NCI-H2196 (cell line): ENCODE results near the gene TMEM119.

Source experiments
- DNase-seq: peaks from one replicate; lab custom pipeline; 2025; ENCODE audit not compliant: unreplicated experiment; lab: John Stamatoyannopoulos, UW

Gene TMEM119

GRCh38 chr12:108616941-108617858 lies 19.3 kb upstream of the TMEM119 start:
- no peak for DNase-seq

- no peak for DNase-seq
Measured at GRCh38 chr12:108616359-108616758, 18.5 kb upstream of the TMEM119 start.

GRCh38 chr12:108615918-108616317 lies 18.0 kb upstream of the TMEM119 start:
- DNase-seq, result no peak

- no peak for DNase-seq
Measured at GRCh38 chr12:108614639-108615038, 16.8 kb upstream of the TMEM119 start.

GRCh38 chr12:108614041-108614440 lies 16.2 kb upstream of the TMEM119 start:
- DNase-seq, result no peak

GRCh38 chr12:108613548-108613947 lies 15.7 kb upstream of the TMEM119 start:
- DNase-seq, result no peak

GRCh38 chr12:108612788-108613282 lies 15.0 kb upstream of the TMEM119 start:
- DNase-seq, result peak; percentile 20

- DNase-seq, result no peak
Measured at GRCh38 chr12:108611884-108612415, 14.1 kb upstream of the TMEM119 start.

- DNase-seq, result no peak
Measured at GRCh38 chr12:108610856-108611605, 13.1 kb upstream of the TMEM119 start.

- no peak for DNase-seq
Measured at GRCh38 chr12:108610336-108610815, 12.5 kb upstream of the TMEM119 start.

- no peak for DNase-seq
Measured at GRCh38 chr12:108609537-108610335, 11.9 kb upstream of the TMEM119 start.

GRCh38 chr12:108608616-108609015 lies 10.7 kb upstream of the TMEM119 start:
- no peak for DNase-seq

- no peak for DNase-seq
Measured at GRCh38 chr12:108607981-108608600, 10.2 kb upstream of the TMEM119 start.

GRCh38 chr12:108606492-108606891 lies 8.6 kb upstream of the TMEM119 start:
- DNase-seq, result no peak

- DNase-seq, result no peak
Measured at GRCh38 chr12:108605690-108606406, 8.0 kb upstream of the TMEM119 start.

- no peak for DNase-seq
Measured at GRCh38 chr12:108605000-108605689, 7.3 kb upstream of the TMEM119 start.

- DNase-seq, result no peak
Measured at GRCh38 chr12:108604208-108604941, 6.5 kb upstream of the TMEM119 start.

- DNase-seq, result no peak
Measured at GRCh38 chr12:108603743-108604142, 5.9 kb upstream of the TMEM119 start.
